ENCODE data around the gene SFXN3. TPM values are rescaled to one million over a fixed set of nuclear protein-coding genes. Genes with fewer than 3 reads are reported as not detected.

SFXN3 gene
- total RNA-seq, 1 experiment from 2014 or later = 2.8 TPM

DNA sequence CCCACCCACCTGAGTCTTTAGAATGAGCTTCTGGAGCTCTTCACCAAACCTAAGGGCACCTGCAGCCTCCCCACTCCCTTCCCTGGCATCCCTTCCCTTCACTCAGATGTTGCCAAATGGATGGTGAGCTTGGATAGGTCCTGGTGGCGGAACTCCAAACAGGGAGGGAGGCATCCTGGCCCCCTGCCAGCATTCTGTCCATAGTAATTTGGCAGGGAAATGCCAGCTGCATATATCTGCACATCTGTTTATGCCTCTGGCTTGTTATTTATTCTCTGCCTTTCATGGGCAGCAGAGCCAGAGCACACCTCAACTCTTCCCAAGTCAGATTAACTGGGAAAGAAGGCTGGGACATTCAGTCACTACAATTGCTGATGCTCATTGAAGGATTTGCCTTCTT lies 48.8 kb downstream of the SFXN3 start:
- Mint-ChIP-seq H3K4me3 (no peak overlapping the region), H3K27me3 (ENCODE audit: low read depth) (peaks cover 88% of the 10 kb centered on the region), H3K9me3 (no peaks in the 10 kb centered on the region), H3K27ac (no peak overlapping the region), H3K4me1 (peaks cover 11 to 12% of the 10 kb centered on the region in 2 experiments), H3K36me3 (ENCODE audit: insufficient read depth in 1 of 3, low read depth in 3 of 3) (no peaks in the 10 kb centered on the region)
- H2AFZ ChIP-seq (ENCODE audit: low read length) = no peak overlapping the region
- H3K4me2 ChIP-seq (ENCODE audit: insufficient read depth, insufficient read length, low read length) = no peak overlapping the region
- H3K9me3 ChIP-seq (ENCODE audit: control insufficient read depth, low read depth, low read length) = no peaks in the 10 kb centered on the region
- no peak overlapping the region for H2BK120ac ChIP-seq (ENCODE audit: low read depth, low read length, poor library complexity, severe bottlenecking)
- no peak overlapping the region for H2BK15ac ChIP-seq (ENCODE audit: low read depth, low read length)
- no peak overlapping the region for H4K5ac ChIP-seq (ENCODE audit: insufficient read length, low read depth, low read length)
- H3K23me2 ChIP-seq (ENCODE audit: insufficient read length, low read depth, low read length, poor library complexity, severe bottlenecking) = no peaks in the 10 kb centered on the region
- no peak overlapping the region for H4K8ac ChIP-seq (replicated peaks; ENCODE audit: insufficient read length, low read depth, low read length)
- H3K14ac ChIP-seq (ENCODE audit: insufficient read depth, low read length) = no peak overlapping the region
- H3K79me1 ChIP-seq (ENCODE audit: insufficient read depth, low read depth, low read length, poor library complexity, severe bottlenecking) = no peaks in the 10 kb centered on the region
- no peak overlapping the region for H3K4ac ChIP-seq (ENCODE audit: low read depth, low read length)
- H3K23ac ChIP-seq (ENCODE audit: insufficient read length, low read depth, low read length) = no peak overlapping the region
- WGBS (ENCODE audit: extremely low coverage, insufficient read length, low lambda C conversion rate) = no CpG with 5 or more reads among the region's 1 CpG
- peaks cover 2% of the 10 kb centered on the region for H3K4me1 ChIP-seq (ENCODE audit: insufficient read depth, low read length)
- H2AK5ac ChIP-seq (ENCODE audit: insufficient read length, low read length) = no peak overlapping the region
- no peak overlapping the region for H2BK5ac ChIP-seq (ENCODE audit: insufficient read length, low read length)
- H3K9ac ChIP-seq (ENCODE audit: extremely low read depth, insufficient read length, low read length) = no peak overlapping the region
- H2BK12ac ChIP-seq (ENCODE audit: insufficient read length, low read depth, low read length) = no peak overlapping the region
- no peak for DNase-seq
- H3K56ac ChIP-seq (ENCODE audit: insufficient read length, low read depth, low read length) = no peak overlapping the region
- no peak overlapping the region for H2BK20ac ChIP-seq (ENCODE audit: low read depth, low read length, poor library complexity, severe bottlenecking)
- no peak overlapping the region for H3K27ac ChIP-seq (ENCODE audit: insufficient read length, low read depth, low read length)
- no peaks in the 10 kb centered on the region for H3K79me2 ChIP-seq (ENCODE audit: insufficient read depth, low read length)
- H3K27me3 ChIP-seq (ENCODE audit: insufficient read depth, low read length) = peaks cover 2% of the 10 kb centered on the region; the same call in 1 of the 2 replicates
- no peak overlapping the region for H4K91ac ChIP-seq (ENCODE audit: insufficient read length, low read depth, low read length)
- no peak overlapping the region for H3T11ph ChIP-seq (ENCODE audit: low read length)
- TF ChIP-seq, protein P1, sequence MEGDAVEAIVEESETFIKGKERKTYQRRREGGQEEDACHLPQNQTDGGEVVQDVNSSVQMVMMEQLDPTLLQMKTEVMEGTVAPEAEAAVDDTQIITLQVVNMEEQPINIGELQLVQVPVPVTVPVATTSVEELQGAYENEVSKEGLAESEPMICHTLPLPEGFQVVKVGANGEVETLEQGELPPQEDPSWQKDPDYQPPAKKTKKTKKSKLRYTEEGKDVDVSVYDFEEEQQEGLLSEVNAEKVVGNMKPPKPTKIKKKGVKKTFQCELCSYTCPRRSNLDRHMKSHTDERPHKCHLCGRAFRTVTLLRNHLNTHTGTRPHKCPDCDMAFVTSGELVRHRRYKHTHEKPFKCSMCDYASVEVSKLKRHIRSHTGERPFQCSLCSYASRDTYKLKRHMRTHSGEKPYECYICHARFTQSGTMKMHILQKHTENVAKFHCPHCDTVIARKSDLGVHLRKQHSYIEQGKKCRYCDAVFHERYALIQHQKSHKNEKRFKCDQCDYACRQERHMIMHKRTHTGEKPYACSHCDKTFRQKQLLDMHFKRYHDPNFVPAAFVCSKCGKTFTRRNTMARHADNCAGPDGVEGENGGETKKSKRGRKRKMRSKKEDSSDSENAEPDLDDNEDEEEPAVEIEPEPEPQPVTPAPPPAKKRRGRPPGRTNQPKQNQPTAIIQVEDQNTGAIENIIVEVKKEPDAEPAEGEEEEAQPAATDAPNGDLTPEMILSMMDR (conservative IDR thresholded peaks at IDR 0.05) = no peak
- H3K18ac ChIP-seq (ENCODE audit: insufficient read length, low read depth, low read length) = no peak overlapping the region
- no peaks in the 10 kb centered on the region for H4K20me1 ChIP-seq (ENCODE audit: control insufficient read depth, insufficient read depth, insufficient read length)

Data from H9 (cell line).